Measurements from ENCODE around the gene ZC3HAV1. TPM values are rescaled to one million over a fixed set of nuclear protein-coding genes. Genes with fewer than 3 reads are reported as not detected.
A peak's percentile ranks its signal among the peaks of the same experiment; 100 is the strongest.

The ZC3HAV1 gene
- total and polyA plus RNA-seq, 2 experiments from 2014 or later: 24.8 to 56.8 TPM

DNA sequence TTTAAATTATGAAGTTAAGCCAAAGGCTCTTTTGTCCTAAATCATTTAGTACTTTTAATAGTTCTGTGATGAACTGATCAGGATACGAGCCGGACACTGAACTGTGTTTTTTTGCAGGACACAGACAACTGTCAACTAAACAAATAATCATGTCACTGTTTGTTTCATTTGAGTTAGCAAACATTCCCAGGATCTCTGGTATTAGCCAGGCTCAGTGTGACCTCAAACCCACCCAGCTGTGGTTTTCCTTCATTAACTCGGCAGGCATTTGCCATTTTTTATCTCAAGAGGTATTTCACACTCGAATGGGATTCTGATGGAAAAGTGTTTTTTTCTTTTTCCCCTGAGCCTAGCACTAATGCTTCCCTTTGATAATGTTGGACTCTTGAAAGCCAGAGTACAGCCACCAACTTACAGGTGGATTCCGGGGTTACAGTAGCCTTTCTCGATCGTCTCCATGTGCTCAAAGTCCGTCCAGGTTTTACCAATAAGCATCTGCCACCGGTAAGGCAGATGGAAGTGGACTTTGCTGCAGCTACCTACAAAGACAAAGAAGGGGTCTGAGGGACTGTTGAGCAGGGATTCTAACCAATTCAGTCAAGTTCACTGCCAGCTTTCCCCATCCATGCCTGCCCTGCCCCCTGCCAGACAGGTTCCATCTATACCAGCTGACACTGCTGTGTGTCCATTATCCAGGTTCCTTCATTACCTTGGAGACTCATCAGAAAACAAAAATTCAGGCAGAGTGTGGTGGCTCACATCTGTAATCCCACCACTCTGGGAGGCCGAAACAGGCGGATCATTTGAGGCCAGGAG lies 33.4 kb downstream of the ZC3HAV1 start:
- H3K27me3 ChIP-seq (ENCODE audit: insufficient read depth): no peaks in the 10 kb centered on the region
- Mint-ChIP-seq H3K4me3 (no peak overlapping the region), H3K36me3 (ENCODE audit: low read depth) (peaks cover 77% of the 10 kb centered on the region), H3K27me3 (ENCODE audit: insufficient read depth, low read depth, poor library complexity) (peaks cover 4% of the 10 kb centered on the region), H3K9me3 (no peaks in the 10 kb centered on the region), H3K27ac (no peak overlapping the region), H3K4me1 (no peaks in the 10 kb centered on the region; the same call in 2 of the 3 replicates)
- no peak for TF ChIP-seq POLR2AphosphoS5 (IDR thresholded peaks at IDR 0.05; ENCODE audit: low read depth)
- no peak for TF ChIP-seq NANOG (IDR thresholded peaks at IDR 0.05; ENCODE audit: borderline replicate concordance)
- no peak for TF ChIP-seq JUNB (IDR thresholded peaks at IDR 0.05; ENCODE audit: unreplicated experiment)
- no peak for TF ChIP-seq EZH2phosphoT487 (IDR thresholded peaks at IDR 0.05; ENCODE audit: unreplicated experiment)
- TF ChIP-seq, protein P1, sequence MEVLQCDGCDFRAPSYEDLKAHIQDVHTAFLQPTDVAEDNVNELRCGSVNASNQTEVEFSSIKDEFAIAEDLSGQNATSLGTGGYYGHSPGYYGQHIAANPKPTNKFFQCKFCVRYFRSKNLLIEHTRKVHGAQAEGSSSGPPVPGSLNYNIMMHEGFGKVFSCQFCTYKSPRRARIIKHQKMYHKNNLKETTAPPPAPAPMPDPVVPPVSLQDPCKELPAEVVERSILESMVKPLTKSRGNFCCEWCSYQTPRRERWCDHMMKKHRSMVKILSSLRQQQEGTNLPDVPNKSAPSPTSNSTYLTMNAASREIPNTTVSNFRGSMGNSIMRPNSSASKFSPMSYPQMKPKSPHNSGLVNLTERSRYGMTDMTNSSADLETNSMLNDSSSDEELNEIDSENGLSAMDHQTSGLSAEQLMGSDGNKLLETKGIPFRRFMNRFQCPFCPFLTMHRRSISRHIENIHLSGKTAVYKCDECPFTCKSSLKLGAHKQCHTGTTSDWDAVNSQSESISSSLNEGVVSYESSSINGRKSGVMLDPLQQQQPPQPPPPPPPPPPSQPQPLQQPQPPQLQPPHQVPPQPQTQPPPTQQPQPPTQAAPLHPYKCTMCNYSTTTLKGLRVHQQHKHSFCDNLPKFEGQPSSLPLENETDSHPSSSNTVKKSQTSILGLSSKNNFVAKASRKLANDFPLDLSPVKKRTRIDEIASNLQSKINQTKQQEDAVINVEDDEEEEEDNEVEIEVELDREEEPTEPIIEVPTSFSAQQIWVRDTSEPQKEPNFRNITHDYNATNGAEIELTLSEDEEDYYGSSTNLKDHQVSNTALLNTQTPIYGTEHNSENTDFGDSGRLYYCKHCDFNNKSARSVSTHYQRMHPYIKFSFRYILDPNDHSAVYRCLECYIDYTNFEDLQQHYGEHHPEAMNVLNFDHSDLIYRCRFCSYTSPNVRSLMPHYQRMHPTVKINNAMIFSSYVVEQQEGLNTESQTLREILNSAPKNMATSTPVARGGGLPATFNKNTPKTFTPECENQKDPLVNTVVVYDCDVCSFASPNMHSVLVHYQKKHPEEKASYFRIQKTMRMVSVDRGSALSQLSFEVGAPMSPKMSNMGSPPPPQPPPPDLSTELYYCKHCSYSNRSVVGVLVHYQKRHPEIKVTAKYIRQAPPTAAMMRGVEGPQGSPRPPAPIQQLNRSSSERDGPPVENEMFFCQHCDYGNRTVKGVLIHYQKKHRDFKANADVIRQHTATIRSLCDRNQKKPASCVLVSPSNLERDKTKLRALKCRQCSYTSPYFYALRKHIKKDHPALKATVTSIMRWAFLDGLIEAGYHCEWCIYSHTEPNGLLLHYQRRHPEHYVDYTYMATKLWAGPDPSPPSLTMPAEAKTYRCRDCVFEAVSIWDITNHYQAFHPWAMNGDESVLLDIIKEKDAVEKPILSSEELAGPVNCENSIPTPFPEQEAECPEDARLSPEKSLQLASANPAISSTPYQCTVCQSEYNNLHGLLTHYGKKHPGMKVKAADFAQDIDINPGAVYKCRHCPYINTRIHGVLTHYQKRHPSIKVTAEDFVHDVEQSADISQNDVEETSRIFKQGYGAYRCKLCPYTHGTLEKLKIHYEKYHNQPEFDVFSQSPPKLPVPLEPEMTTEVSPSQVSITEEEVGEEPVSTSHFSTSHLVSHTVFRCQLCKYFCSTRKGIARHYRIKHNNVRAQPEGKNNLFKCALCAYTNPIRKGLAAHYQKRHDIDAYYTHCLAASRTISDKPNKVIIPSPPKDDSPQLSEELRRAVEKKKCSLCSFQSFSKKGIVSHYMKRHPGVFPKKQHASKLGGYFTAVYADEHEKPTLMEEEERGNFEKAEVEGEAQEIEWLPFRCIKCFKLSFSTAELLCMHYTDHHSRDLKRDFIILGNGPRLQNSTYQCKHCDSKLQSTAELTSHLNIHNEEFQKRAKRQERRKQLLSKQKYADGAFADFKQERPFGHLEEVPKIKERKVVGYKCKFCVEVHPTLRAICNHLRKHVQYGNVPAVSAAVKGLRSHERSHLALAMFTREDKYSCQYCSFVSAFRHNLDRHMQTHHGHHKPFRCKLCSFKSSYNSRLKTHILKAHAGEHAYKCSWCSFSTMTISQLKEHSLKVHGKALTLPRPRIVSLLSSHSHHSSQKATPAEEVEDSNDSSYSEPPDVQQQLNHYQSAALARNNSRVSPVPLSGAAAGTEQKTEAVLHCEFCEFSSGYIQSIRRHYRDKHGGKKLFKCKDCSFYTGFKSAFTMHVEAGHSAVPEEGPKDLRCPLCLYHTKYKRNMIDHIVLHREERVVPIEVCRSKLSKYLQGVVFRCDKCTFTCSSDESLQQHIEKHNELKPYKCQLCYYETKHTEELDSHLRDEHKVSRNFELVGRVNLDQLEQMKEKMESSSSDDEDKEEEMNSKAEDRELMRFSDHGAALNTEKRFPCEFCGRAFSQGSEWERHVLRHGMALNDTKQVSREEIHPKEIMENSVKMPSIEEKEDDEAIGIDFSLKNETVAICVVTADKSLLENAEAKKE (CRISPR knock-in tag; IDR thresholded peaks at IDR 0.05): no peak
- TF ChIP-seq EZH2 (IDR thresholded peaks at IDR 0.05; ENCODE audit: low read depth, unreplicated experiment): no peak
- no peak for TF ChIP-seq CREB1 (CRISPR knock-in tag; IDR thresholded peaks at IDR 0.05; ENCODE audit: low read depth)
- no peak for TF ChIP-seq ZNF114 (CRISPR knock-in tag; IDR thresholded peaks at IDR 0.05)
- TF ChIP-seq, protein P2, sequence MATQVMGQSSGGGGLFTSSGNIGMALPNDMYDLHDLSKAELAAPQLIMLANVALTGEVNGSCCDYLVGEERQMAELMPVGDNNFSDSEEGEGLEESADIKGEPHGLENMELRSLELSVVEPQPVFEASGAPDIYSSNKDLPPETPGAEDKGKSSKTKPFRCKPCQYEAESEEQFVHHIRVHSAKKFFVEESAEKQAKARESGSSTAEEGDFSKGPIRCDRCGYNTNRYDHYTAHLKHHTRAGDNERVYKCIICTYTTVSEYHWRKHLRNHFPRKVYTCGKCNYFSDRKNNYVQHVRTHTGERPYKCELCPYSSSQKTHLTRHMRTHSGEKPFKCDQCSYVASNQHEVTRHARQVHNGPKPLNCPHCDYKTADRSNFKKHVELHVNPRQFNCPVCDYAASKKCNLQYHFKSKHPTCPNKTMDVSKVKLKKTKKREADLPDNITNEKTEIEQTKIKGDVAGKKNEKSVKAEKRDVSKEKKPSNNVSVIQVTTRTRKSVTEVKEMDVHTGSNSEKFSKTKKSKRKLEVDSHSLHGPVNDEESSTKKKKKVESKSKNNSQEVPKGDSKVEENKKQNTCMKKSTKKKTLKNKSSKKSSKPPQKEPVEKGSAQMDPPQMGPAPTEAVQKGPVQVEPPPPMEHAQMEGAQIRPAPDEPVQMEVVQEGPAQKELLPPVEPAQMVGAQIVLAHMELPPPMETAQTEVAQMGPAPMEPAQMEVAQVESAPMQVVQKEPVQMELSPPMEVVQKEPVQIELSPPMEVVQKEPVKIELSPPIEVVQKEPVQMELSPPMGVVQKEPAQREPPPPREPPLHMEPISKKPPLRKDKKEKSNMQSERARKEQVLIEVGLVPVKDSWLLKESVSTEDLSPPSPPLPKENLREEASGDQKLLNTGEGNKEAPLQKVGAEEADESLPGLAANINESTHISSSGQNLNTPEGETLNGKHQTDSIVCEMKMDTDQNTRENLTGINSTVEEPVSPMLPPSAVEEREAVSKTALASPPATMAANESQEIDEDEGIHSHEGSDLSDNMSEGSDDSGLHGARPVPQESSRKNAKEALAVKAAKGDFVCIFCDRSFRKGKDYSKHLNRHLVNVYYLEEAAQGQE (IDR thresholded peaks at IDR 0.05; ENCODE audit: unreplicated experiment): no peak
- no peak for TF ChIP-seq STAT1 (IDR thresholded peaks at IDR 0.05; ENCODE audit: unreplicated experiment)
- TF ChIP-seq, protein P3, sequence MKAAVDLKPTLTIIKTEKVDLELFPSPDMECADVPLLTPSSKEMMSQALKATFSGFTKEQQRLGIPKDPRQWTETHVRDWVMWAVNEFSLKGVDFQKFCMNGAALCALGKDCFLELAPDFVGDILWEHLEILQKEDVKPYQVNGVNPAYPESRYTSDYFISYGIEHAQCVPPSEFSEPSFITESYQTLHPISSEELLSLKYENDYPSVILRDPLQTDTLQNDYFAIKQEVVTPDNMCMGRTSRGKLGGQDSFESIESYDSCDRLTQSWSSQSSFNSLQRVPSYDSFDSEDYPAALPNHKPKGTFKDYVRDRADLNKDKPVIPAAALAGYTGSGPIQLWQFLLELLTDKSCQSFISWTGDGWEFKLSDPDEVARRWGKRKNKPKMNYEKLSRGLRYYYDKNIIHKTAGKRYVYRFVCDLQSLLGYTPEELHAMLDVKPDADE (IDR thresholded peaks at IDR 0.05): no peak
- TF ChIP-seq, protein P4, sequence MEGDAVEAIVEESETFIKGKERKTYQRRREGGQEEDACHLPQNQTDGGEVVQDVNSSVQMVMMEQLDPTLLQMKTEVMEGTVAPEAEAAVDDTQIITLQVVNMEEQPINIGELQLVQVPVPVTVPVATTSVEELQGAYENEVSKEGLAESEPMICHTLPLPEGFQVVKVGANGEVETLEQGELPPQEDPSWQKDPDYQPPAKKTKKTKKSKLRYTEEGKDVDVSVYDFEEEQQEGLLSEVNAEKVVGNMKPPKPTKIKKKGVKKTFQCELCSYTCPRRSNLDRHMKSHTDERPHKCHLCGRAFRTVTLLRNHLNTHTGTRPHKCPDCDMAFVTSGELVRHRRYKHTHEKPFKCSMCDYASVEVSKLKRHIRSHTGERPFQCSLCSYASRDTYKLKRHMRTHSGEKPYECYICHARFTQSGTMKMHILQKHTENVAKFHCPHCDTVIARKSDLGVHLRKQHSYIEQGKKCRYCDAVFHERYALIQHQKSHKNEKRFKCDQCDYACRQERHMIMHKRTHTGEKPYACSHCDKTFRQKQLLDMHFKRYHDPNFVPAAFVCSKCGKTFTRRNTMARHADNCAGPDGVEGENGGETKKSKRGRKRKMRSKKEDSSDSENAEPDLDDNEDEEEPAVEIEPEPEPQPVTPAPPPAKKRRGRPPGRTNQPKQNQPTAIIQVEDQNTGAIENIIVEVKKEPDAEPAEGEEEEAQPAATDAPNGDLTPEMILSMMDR (conservative IDR thresholded peaks at IDR 0.05; ENCODE audit: low read depth in 2 of 2): no peak
- no peak for TF ChIP-seq ZNF331 (CRISPR knock-in tag; IDR thresholded peaks at IDR 0.05; ENCODE audit: low read depth)
- DNase-seq (ENCODE audit: low spot score) (no peak), ATAC-seq (no peak)
- peaks cover 8% of the 10 kb centered on the region for H3K36me3 ChIP-seq (ENCODE audit: insufficient read depth)
- no peaks in the 10 kb centered on the region for H3K4me1 ChIP-seq (ENCODE audit: insufficient read depth)
- no peak overlapping the region for H3K4me3 ChIP-seq
- H4K20me1 ChIP-seq (replicated peaks; ENCODE audit: insufficient read depth): no peaks in the 10 kb centered on the region; the same call in 1 of the 2 replicates
- no peaks in the 10 kb centered on the region for H3F3A ChIP-seq (replicated peaks; ENCODE audit: low read depth)
- H3K9me2 ChIP-seq (ENCODE audit: insufficient read depth): no peaks in the 10 kb centered on the region
- H3K27ac ChIP-seq (ENCODE audit: low read depth): 0 out of 2 replicates have a peak overlapping the region, but pooled peaks have one; percentile 2
- H2AFZ ChIP-seq: no peak overlapping the region
- no peaks in the 10 kb centered on the region for H3K79me2 ChIP-seq (replicated peaks; ENCODE audit: insufficient read depth)
- no peak overlapping the region for H3K4me2 ChIP-seq
